ENCODE data around the gene MEI4. TPM values are rescaled to one million over a fixed set of nuclear protein-coding genes. Genes with fewer than 3 reads are reported as not detected.
"Not testable (repeated sequence)": the region's sequence is repeated elsewhere in the genome, so short reads cannot be mapped to it uniquely, and the experiment has no call there.

Gene MEI4
- total RNA-seq, 1 donor from 2014 or later: not detected

- H3K36me3 Mint-ChIP-seq (ENCODE audit: unreplicated experiment): no peaks in the 10 kb centered on the region
- H3K4me1 Mint-ChIP-seq (ENCODE audit: unreplicated experiment): no peaks in the 10 kb centered on the region
- H3K4me3 Mint-ChIP-seq (ENCODE audit: unreplicated experiment): no peak overlapping the region
- no peaks in the 10 kb centered on the region for H3K27me3 Mint-ChIP-seq (ENCODE audit: unreplicated experiment)
- TF ChIP-seq, protein P1, sequence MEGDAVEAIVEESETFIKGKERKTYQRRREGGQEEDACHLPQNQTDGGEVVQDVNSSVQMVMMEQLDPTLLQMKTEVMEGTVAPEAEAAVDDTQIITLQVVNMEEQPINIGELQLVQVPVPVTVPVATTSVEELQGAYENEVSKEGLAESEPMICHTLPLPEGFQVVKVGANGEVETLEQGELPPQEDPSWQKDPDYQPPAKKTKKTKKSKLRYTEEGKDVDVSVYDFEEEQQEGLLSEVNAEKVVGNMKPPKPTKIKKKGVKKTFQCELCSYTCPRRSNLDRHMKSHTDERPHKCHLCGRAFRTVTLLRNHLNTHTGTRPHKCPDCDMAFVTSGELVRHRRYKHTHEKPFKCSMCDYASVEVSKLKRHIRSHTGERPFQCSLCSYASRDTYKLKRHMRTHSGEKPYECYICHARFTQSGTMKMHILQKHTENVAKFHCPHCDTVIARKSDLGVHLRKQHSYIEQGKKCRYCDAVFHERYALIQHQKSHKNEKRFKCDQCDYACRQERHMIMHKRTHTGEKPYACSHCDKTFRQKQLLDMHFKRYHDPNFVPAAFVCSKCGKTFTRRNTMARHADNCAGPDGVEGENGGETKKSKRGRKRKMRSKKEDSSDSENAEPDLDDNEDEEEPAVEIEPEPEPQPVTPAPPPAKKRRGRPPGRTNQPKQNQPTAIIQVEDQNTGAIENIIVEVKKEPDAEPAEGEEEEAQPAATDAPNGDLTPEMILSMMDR (IDR thresholded peaks at IDR 0.05): no peak
- DNase-seq (ENCODE audit: extremely low spot score, unreplicated experiment): no peak
- no peak overlapping the region for H3K27ac Mint-ChIP-seq (ENCODE audit: unreplicated experiment)
- no peaks in the 10 kb centered on the region for H3K9me3 Mint-ChIP-seq (ENCODE audit: unreplicated experiment)
Observed at GRCh38 chr6:77633993-77634715, 18.7 kb upstream of the MEI4 start.

DNA sequence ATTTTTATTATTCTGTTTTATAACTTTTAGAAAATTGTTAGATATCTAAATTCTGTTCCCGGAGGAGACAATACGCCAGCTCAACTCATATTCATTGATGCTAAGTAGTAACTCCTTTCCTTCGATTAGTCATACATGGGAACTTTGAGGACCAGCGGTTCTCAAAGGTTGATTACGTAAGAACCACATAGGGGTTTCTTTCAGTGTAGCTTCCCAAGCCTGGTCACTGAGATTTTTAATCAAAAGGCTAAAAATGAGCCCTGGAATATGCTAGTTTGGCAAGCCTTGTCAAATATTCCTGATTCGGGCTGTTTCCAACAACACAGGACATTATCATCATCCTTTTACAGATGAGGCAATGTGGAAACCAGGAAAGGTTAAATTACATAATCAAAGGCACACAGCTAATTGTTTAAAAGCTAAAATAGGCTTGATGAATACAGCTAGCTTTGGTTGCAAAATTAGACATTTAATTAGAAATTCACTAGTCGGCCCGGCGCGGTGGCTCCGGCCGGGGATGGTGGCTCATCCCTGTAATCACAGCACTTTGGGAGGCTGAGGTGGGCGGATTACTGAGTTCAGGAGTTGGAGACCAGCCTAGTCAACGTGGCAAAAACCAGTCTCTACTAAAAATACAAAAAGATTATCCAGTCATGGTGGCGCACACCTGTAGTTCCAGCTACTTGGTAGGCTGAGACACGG is 14.6 kb upstream of the MEI4 start:
- TF ChIP-seq, protein P1 (IDR thresholded peaks at IDR 0.05): no peak
- Mint-ChIP-seq H3K9me3 (ENCODE audit: unreplicated experiment) (no peaks in the 10 kb centered on the region), H3K27ac (ENCODE audit: unreplicated experiment) (no peak overlapping the region), H3K4me3 (ENCODE audit: unreplicated experiment) (no peak overlapping the region), H3K36me3 (ENCODE audit: unreplicated experiment) (no peaks in the 10 kb centered on the region), H3K27me3 (ENCODE audit: unreplicated experiment) (no peaks in the 10 kb centered on the region), H3K4me1 (ENCODE audit: unreplicated experiment) (no peaks in the 10 kb centered on the region)
- no peak for DNase-seq (ENCODE audit: extremely low spot score, unreplicated experiment)

- Mint-ChIP-seq H3K4me1 (ENCODE audit: unreplicated experiment) (no peaks in the 10 kb centered on the region), H3K27me3 (ENCODE audit: unreplicated experiment) (peaks cover 16% of the 10 kb centered on the region), H3K9me3 (ENCODE audit: unreplicated experiment) (no peaks in the 10 kb centered on the region), H3K36me3 (ENCODE audit: unreplicated experiment) (no peaks in the 10 kb centered on the region), H3K4me3 (ENCODE audit: unreplicated experiment) (no peak overlapping the region), H3K27ac (ENCODE audit: unreplicated experiment) (no peak overlapping the region)
- no peak for DNase-seq (ENCODE audit: extremely low spot score, unreplicated experiment)
- TF ChIP-seq, protein P1 (IDR thresholded peaks at IDR 0.05): no peak
Observed at GRCh38 chr6:77644102-77644705, 8.6 kb upstream of the MEI4 start.

DNA sequence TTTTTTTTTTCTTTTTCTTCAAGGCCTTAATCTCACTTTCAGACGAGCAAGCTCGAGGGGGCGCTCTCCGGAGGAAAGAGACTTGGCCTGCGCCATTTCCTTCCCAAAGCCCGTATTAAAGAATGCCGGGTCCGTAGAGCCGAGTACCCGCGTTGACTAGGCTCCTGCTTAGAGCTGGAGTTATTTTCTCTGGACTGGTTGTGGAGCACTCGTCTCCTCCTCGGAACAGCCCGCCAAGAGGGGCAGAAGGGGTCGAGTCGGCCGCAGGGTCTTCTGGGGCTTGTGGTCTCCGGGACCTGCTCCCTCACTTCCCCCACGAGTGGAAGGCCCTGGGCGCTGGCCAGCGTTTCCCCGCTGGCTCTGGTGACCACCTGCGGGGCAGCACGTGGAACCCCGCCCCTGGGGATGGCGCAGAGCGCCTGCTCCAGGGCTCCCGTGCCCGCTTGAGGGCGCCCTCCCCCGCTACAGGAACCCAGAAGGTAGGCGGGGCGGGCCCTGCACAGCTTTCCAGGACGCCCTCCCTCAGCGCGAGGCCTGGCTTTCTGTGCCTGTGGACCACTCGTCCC is 2.7 kb upstream of the MEI4 start:
- no peak for DNase-seq (ENCODE audit: extremely low spot score, unreplicated experiment)
- no peak overlapping the region for H3K27ac Mint-ChIP-seq (ENCODE audit: unreplicated experiment)
- no peak overlapping the region for H3K4me3 Mint-ChIP-seq (ENCODE audit: unreplicated experiment)
- no peaks in the 10 kb centered on the region for H3K4me1 Mint-ChIP-seq (ENCODE audit: unreplicated experiment)
- H3K9me3 Mint-ChIP-seq (ENCODE audit: unreplicated experiment): no peaks in the 10 kb centered on the region
- TF ChIP-seq, protein P1 (IDR thresholded peaks at IDR 0.05): no peak
- peaks cover 15% of the 10 kb centered on the region for H3K27me3 Mint-ChIP-seq (ENCODE audit: unreplicated experiment)
- no peaks in the 10 kb centered on the region for H3K36me3 Mint-ChIP-seq (ENCODE audit: unreplicated experiment)

DNA sequence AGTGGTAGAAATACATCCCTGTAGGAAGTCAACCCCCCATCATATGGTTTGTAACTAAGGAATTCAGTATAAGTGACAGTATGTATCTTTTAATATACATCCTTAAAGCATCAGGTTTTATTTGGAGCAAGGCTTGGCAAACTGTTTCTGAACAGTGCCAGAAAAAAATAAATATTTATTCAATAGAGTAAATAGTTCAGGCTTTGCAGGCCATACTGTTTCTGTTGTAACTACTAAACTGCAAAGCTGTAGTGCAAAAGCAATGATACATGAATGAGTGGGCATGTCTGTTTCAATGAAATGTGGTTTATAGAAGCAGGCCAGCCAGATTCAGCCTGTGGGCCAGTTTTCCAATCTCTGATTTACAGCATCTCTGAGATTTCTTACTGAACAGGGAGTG is 977 bp downstream of the MEI4 start:
- Mint-ChIP-seq H3K36me3 (ENCODE audit: unreplicated experiment) (no peaks in the 10 kb centered on the region), H3K4me1 (ENCODE audit: unreplicated experiment) (no peaks in the 10 kb centered on the region), H3K9me3 (ENCODE audit: unreplicated experiment) (no peaks in the 10 kb centered on the region), H3K27ac (ENCODE audit: unreplicated experiment) (no peak overlapping the region), H3K27me3 (ENCODE audit: unreplicated experiment) (peaks cover 6% of the 10 kb centered on the region), H3K4me3 (ENCODE audit: unreplicated experiment) (no peak overlapping the region)
- no peak for DNase-seq (ENCODE audit: extremely low spot score, unreplicated experiment)
- TF ChIP-seq, protein P1 (IDR thresholded peaks at IDR 0.05): no peak

DNA sequence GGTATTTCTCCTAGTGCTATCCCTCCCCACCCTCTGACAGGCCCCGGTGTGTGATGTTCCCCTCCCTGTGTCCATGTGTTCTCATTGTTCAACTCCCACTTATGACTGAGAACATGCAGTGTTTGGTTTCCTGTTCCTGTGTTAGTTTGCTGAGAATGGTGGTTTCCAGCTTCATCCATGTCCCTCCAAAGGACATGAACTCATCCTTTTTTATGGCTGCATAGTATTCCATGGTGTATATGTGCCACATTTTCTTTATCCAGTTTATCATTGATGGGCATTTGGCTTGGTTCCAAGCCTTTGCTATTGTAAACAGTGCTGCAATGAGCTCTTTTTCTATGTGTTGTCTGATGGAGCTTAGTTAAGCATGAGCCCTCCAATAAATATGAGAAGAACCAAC is 2.2 kb downstream of the MEI4 start:
- H3K4me1 Mint-ChIP-seq (ENCODE audit: unreplicated experiment); H3K36me3 Mint-ChIP-seq (ENCODE audit: unreplicated experiment); H3K9me3 Mint-ChIP-seq (ENCODE audit: unreplicated experiment); H3K4me3 Mint-ChIP-seq (ENCODE audit: unreplicated experiment); DNase-seq (ENCODE audit: extremely low spot score, unreplicated experiment); H3K27ac Mint-ChIP-seq (ENCODE audit: unreplicated experiment); H3K27me3 Mint-ChIP-seq (ENCODE audit: unreplicated experiment): not testable (repeated sequence)

Data from osteocyte (in vitro differentiated cells).